Cardiac fibroblast (primary cell): ENCODE data around the gene SPRYD7.
A peak's percentile ranks its signal among the peaks of the same experiment; 100 is the strongest.

Source experiments
- DNase-seq, 2 donors: peaks; one replicate each; pipeline versions ENCODE4 v3.0.0 to v3.0.0-alpha.2; 2010; ENCODE audit warnings: low read depth in 2 of 2
- H3K4me3 ChIP-seq, 2 donors: replicated peaks in 1 of 2; 1 replicate in 1 of 2; 2 replicates in 1 of 2; pipeline ENCODE4 v1.5.1; 2011; ENCODE audit warnings: low read depth in 2 of 2, low read length in 2 of 2, mild to moderate bottlenecking in 2 of 2, moderate library complexity in 1 of 2
- TF ChIP-seq, protein P1 (sequence below): IDR thresholded peaks from one replicate; pipeline ENCODE4 v1.5.1; 2011; ENCODE audit warnings: low read depth, mild to moderate bottlenecking, low read length, inconsistent platforms

SPRYD7 gene, protein sequence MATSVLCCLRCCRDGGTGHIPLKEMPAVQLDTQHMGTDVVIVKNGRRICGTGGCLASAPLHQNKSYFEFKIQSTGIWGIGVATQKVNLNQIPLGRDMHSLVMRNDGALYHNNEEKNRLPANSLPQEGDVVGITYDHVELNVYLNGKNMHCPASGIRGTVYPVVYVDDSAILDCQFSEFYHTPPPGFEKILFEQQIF

DNA sequence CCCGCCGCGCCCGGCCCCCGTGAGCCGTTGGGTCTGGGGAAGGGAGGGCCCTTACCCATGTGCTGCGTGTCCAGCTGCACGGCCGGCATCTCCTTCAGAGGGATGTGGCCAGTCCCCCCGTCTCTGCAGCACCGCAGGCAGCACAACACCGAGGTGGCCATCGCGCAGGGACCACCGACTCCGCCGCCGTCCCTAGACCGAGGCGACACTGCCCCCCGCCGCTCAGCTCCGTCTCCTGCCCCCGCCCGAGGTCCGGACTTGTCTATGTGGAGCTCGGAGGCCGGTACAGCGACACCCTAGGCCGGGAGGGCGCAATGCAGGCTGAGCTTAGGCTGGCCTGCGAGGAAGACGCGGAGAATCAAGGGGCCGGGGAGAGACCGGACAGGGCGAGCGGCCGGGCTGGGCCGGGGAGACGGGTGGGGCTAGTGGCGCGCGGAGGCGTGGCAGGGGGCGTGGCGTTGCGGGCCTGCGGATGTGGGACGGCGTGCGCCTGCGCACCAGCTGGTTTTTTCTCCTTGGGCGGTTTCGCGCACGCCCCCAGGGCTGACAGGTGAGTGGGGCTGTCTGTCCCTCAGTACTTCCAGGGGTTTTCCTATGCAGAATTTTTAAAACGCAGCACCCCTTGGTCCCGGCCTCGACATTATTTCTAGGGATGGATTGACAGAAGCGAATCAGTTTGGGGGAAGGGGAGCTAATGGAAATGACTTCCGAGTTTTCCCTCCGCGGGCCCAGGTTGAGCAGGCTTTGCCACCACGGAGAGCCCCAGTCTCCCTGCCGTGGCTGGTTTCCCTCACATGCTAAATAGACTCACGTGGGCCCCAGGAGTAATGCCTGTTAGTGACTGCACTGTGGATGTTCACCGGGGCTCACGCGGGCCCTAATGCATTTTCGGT lies at the start of gene SPRYD7:
Gene SPRYD7, minus strand, starts transcription at position 266 of the 893 bp plus-strand sequence. Its CDS starts 105 bp downstream, at position 161.
- TF ChIP-seq, protein P1, sequence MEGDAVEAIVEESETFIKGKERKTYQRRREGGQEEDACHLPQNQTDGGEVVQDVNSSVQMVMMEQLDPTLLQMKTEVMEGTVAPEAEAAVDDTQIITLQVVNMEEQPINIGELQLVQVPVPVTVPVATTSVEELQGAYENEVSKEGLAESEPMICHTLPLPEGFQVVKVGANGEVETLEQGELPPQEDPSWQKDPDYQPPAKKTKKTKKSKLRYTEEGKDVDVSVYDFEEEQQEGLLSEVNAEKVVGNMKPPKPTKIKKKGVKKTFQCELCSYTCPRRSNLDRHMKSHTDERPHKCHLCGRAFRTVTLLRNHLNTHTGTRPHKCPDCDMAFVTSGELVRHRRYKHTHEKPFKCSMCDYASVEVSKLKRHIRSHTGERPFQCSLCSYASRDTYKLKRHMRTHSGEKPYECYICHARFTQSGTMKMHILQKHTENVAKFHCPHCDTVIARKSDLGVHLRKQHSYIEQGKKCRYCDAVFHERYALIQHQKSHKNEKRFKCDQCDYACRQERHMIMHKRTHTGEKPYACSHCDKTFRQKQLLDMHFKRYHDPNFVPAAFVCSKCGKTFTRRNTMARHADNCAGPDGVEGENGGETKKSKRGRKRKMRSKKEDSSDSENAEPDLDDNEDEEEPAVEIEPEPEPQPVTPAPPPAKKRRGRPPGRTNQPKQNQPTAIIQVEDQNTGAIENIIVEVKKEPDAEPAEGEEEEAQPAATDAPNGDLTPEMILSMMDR: peak; percentile 89
- DNase-seq: peak; percentile 99
- H3K4me3 ChIP-seq: peak within 1 kb of the TSS; percentile 92 to 95

DNA sequence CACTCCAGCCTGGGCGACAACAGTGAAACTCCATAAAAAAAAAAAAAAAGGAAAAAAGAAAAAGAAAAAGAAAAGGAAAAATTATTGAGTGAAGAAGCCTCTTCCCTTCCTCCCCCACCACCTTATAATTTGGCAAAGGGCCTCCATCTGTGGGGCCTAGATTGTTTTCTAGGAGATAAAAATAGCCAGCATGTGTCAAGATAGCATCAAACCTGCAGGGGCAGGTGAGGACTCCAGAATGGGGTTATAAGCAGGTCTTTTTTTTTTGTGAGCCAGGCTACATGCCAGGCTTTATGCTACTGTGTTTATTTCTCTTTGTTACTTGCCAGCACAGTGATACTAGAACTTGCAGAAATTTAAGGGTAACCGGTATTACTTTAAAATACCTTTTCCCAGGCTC lies 49.0 kb upstream of the SPRYD7 start:
- no peak overlapping the region for H3K4me3 ChIP-seq
- DNase-seq: no peak
- TF ChIP-seq, protein P1: no peak

DNA sequence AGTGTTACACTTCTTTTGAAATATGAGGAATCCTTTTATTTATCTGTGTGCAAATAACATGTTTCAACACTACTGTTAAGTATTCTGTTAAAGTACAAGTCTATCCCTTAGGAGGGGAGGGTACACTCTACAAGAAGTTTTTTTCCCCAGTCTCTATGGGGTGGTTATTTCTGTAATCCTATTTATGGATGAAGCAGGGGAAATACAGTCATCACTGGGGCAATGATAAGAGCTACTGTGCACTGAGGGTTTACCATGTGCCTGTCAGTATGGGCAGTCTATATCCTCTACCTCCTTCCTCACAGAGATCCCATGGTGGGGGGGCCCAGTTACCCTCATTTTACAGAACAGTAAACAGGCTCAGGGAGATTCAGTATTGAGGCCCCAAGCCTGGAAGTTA lies 44.1 kb upstream of the SPRYD7 start:
- no peak overlapping the region for H3K4me3 ChIP-seq
- DNase-seq: peak in 1 of 2 donors; percentile 19
- TF ChIP-seq, protein P1: no peak

DNA sequence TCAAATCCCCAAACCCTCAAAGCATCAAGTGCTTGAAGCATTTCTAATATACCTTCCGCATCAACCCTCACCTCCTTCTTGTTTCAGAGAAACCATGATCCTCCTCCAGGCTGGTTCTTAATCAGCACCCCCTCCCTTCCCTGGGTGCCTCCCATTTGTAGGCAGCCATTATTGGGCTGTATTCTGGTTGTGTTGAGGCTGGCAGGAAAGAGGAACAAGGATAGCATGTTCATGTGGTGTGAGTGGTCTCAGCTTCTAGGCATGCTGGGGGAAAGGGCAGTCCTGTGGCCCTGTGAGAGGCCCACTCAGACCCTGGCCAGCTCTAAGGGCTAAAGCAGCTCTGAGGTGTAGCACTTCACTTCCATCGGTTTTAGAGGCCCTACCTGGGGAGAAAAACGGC lies 41.9 kb upstream of the SPRYD7 start:
- no peak overlapping the region for H3K4me3 ChIP-seq
- TF ChIP-seq, protein P1: no peak
- DNase-seq: no peak

DNA sequence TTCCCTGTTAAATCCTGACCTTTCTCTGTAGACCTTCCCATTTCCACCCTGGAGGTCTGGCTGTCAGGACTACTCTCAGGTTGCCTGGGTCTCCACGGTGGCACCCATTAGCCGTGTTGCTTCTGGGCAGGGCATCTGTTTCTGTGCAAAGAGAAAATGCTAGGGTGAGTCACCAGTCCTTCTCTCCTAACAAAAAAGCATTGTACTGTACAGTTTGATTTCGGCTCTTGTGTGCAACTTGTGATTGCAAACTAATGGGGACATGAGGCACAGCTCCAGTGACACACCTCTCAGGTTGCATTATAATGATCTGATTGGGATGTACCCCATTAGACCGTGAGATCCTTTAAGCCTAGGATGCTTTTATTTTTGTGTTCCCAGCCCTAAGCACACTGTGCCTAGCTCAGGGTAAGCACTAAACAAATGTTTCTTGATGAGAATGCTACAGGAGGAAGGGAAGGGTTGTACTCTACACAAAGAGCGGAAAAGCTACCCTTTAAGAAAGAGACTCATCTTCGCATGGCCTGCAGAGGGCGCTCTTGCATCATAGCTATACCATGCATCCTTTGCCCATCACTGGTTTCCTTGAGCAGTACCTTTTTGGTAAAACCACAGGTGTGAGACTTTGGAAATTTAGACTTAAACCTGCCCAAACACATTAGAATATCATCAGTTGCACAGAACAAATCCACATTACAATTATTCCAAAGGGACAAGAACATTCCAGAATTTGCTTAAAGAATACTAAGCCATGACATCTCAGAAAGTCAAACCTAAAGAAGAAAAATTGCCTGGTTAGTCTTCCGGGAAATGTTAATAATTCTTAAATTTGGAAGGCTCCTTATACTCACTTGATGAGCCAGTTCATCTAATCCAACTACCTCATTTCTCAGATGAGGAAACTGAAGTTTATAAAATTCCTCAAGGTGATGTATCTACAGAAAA lies 40.4 kb upstream of the SPRYD7 start:
- no peak overlapping the region for H3K4me3 ChIP-seq
- DNase-seq: peak; percentile 81 to 82
- TF ChIP-seq, protein P1: peak; percentile 88

DNA sequence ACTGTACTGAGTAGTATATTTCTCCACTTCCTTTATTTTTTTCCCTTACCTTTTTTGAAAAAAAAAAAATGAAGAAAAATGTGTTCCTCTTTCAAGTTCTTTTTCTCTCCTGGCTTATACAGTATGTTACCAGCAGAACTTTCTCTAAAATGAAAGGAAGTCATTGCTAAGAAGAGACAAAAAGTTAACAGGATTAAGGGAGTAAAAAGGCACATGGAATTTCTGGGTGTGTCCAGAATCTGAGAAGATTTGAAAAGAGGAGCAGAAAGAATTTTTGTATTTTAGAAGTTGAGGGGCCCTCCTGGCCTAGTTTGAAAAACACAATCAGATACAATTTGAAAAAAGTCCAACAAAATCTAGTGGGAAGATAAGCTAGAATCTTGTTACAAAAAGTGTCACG lies 39.7 kb upstream of the SPRYD7 start:
- no peak for DNase-seq
- TF ChIP-seq, protein P1: no peak
- H3K4me3 ChIP-seq: no peak overlapping the region
